NCI-H1417 treated with DMSO at 0.1 percent for 48 hours (cell line): ENCODE results near the gene MAX.
A peak's percentile ranks its signal among the peaks of the same experiment; 100 is the strongest.

Experiments used
- DNase-seq: peaks from one replicate; lab custom pipeline; 2025; lab: John Stamatoyannopoulos, UW

Gene MAX

GRCh38 chr14:65102441-65103149 lies at the start of gene MAX:
TSS of gene MAX (minus strand) at chr14:65102517. CDS start at chr14:65102339, 178 bp downstream.
- peak; percentile 54 for DNase-seq

- no peak for DNase-seq
These were observed 49.3 kb upstream of the MAX start for GRCh38 chr14:65151609-65151956.

GRCh38 chr14:65150898-65151608 lies 48.7 kb upstream of the MAX start:
- DNase-seq = no peak

GRCh38 chr14:65149116-65149515 lies 46.8 kb upstream of the MAX start:
- no peak for DNase-seq

GRCh38 chr14:65144170-65144569 lies 41.9 kb upstream of the MAX start:
- no peak for DNase-seq

GRCh38 chr14:65142914-65143625 lies 40.8 kb upstream of the MAX start:
- DNase-seq = no peak

- DNase-seq = no peak
These were observed 40.1 kb upstream of the MAX start for GRCh38 chr14:65142429-65142828.

GRCh38 chr14:65141523-65141922 lies 39.2 kb upstream of the MAX start:
- no peak for DNase-seq

- DNase-seq = no peak
These were observed 35.5 kb upstream of the MAX start for GRCh38 chr14:65137648-65138307.

- DNase-seq = no peak
These were observed 32.6 kb upstream of the MAX start for GRCh38 chr14:65134651-65135579.

- DNase-seq = no peak
These were observed 30.5 kb upstream of the MAX start for GRCh38 chr14:65132855-65133254.

- DNase-seq = no peak
These were observed 29.0 kb upstream of the MAX start for GRCh38 chr14:65131301-65131701.

GRCh38 chr14:65128096-65128495 lies 25.8 kb upstream of the MAX start:
- no peak for DNase-seq

GRCh38 chr14:65117769-65118745 lies 15.7 kb upstream of the MAX start:
- DNase-seq = no peak

- DNase-seq = no peak
These were observed 13.3 kb upstream of the MAX start for GRCh38 chr14:65115615-65116014.

- no peak for DNase-seq
These were observed 8.2 kb upstream of the MAX start for GRCh38 chr14:65110525-65110924.

GRCh38 chr14:65109357-65109756 lies 7.0 kb upstream of the MAX start:
- DNase-seq = no peak

GRCh38 chr14:65107200-65107599 lies 4.9 kb upstream of the MAX start:
- DNase-seq = no peak

- DNase-seq = no peak
These were observed 4.4 kb upstream of the MAX start for GRCh38 chr14:65106736-65107135.

- DNase-seq = no peak
These were observed 4.0 kb upstream of the MAX start for GRCh38 chr14:65106316-65106715.
